Measurements from ENCODE around the gene TVP23C. TPM values are rescaled to one million over a fixed set of nuclear protein-coding genes. Genes with fewer than 3 reads are reported as not detected.

Gene TVP23C
- total and polyA plus RNA-seq, 9 of the 15 experiments (the other 6 are each of a cell fraction or from before 2014, with no cell fraction given) = 5.7 to 16.8 (median 8.2) TPM

GRCh38 chr17:15498107-15498506 is 65.2 kb downstream of the TVP23C start (continued):
- TF ChIP-seq USF1 (CRISPR knock-in tag; IDR thresholded peaks at IDR 0.05) = peak; percentile 91
- TF ChIP-seq GABPB2 (CRISPR knock-in tag; conservative IDR thresholded peaks at IDR 0.05) = no peak
- peak in 1 of 2 experiments; percentile 18; a peak in 1 of 3 replicates for TF ChIP-seq CBX3 (IDR thresholded peaks at IDR 0.05; ENCODE audit: borderline replicate concordance in 1 of 2, low read length in 2 of 2)
- TF ChIP-seq ARID1B (IDR thresholded peaks at IDR 0.05) = no peak
- no peak for TF ChIP-seq ZKSCAN3 (CRISPR knock-in tag; IDR thresholded peaks at IDR 0.05)
- peak; percentile 84 for TF ChIP-seq HCFC1 (IDR thresholded peaks at IDR 0.05; ENCODE audit: low read depth, low read length)
- TF ChIP-seq LARP7 (IDR thresholded peaks at IDR 0.05) = no peak
- peak; percentile 57 to 63; a peak in 3 of 4 replicates for TF ChIP-seq SIX5 (IDR thresholded peaks at IDR 0.05; ENCODE audit: borderline replicate concordance in 1 of 2, insufficient read depth in 1 of 2, low read depth in 1 of 2, low read length in 2 of 2)
- peak; percentile 88 for TF ChIP-seq EHMT2 (IDR thresholded peaks at IDR 0.05)
- no peak for TF ChIP-seq SNIP1 (IDR thresholded peaks at IDR 0.05; ENCODE audit: low read depth)
- peak; percentile 91 for TF ChIP-seq USF2 (CRISPR knock-in tag; IDR thresholded peaks at IDR 0.05)
- 0 out of 2 replicates have a peak, but pooled peaks have one; percentile 16 for TF ChIP-seq JUND (IDR thresholded peaks at IDR 0.05; ENCODE audit: borderline replicate concordance, low read depth, low read length)
- no peak for TF ChIP-seq JUND (tag; IDR thresholded peaks at IDR 0.05; ENCODE audit: borderline replicate concordance, low read depth, low read length)

Data from K562 (cell line).